Right lobe of liver (tissue), 6 donors: ENCODE measurements around the gene POC1A. TPM values are rescaled to one million over a fixed set of nuclear protein-coding genes. Genes with fewer than 3 reads are reported as not detected.

Experiments used
- ATAC-seq, 4 donors: fragments of 200-7000 bp; cut with Tn5 transposase; one replicate each; pipeline ENCODE4 v1.9.1; 2020; ENCODE audit warnings: mild to moderate bottlenecking in 4 of 4, moderate library complexity in 4 of 4
- DNase-seq, 3 donors: peaks; one replicate each; pipeline ENCODE4 v3.0.0-alpha.2; 2020
- H3K27ac ChIP-seq, 3 donors: fragments of 200-600 bp; one replicate each; pipeline ENCODE4 v1.8.0; 2022
- H3K27me3 ChIP-seq, 2 donors: fragments of 200-600 bp; one replicate each; pipeline ENCODE4 v1.8.0; 2022
- H3K36me3 ChIP-seq, 4 donors: fragments of 200-600 bp; sonication (generic) in 1 of 4; one replicate each; pipeline versions ENCODE4 v1.5.1 to v1.8.0; 2017 to 2022; ENCODE audit warnings: control low read depth in 1 of 4
- H3K4me1 ChIP-seq, 4 donors: fragments of 200-600 bp; sonication (generic) in 1 of 4; one replicate each; pipeline versions ENCODE4 v1.5.1 to v1.8.0; 2017 to 2022; ENCODE audit warnings: control low read depth in 1 of 4
- H3K4me3 ChIP-seq, 3 donors: fragments of 200-600 bp; one replicate each; pipeline ENCODE4 v1.8.0; 2022
- H3K9me3 ChIP-seq, 4 donors: fragments of 200-600 bp; sonication (generic) in 1 of 4; one replicate each; pipeline versions ENCODE4 v1.5.1 to v1.8.0; 2017 to 2022; ENCODE audit warnings: control low read depth in 1 of 4
- POLR2A ChIP-seq: fragments of 450-650 bp; IDR thresholded peaks from one replicate; pipeline ENCODE4 v1.6.1; 2017; ENCODE audit warnings: antibody characterized with exemption, mild to moderate bottlenecking
- WGBS: methylation state at CpG from one replicate; pipeline ENCODE4 v1.1.6; 2018; ENCODE audit warnings: low coverage, low lambda C conversion rate; ENCODE audit not compliant: insufficient coverage; ENCODE audit errors: missing lambda C conversion rate; 5-methylcytosine and 5-hydroxymethylcytosine counted together
- intact Hi-C, 2 donors: fragments of 100-400 bp; cut with DNase I; formaldehyde crosslinking; loops; one replicate each; pipeline versions ENCODE4 v1.11.2 to v1.14.1; 2022
- total RNA-seq, 6 experiments: library from RNA; depleted of rRNA in 2 of 6; stranded (reverse); fragments of >200 nt in 2 of 6; fragmentation: NEBNext Ultra II Directional in 3 of 6; extraction: Animal tissue kit (Norgen Biotek cat#: 25700) in 3 of 6; gene quantifications; one replicate each; pipeline versions ENCODE4 v1.1.0 to v1.2.4, GENCODE V29; 2016 to 2023
- TF ChIP-seq, protein P1 (sequence below), 4 donors: fragments of 200-600 bp in 3 of 4; fragments of 450-650 bp in 1 of 4; IDR thresholded peaks; one replicate each; pipeline versions ENCODE4 v1.5.1 to v1.8.0; 2016 to 2022; ENCODE audit warnings: antibody characterized with exemption in 4 of 4, mild to moderate bottlenecking in 2 of 4
- donor health status: DM: no; HTN: yes; CAD: no.
- donor health status: DM: no; HTN: no; CAD: no.
- donor health status: DM: no; HTN: no; CAD: no.
- donor health status: DM: no; HTN: yes; CAD: no.
- donor health status: DM: no; HTN: yes; CAD: no.

Gene POC1A
- total RNA-seq, 6 experiments from 2014 or later: 2.0 to 4.3 (median 3.2) TPM

DNA sequence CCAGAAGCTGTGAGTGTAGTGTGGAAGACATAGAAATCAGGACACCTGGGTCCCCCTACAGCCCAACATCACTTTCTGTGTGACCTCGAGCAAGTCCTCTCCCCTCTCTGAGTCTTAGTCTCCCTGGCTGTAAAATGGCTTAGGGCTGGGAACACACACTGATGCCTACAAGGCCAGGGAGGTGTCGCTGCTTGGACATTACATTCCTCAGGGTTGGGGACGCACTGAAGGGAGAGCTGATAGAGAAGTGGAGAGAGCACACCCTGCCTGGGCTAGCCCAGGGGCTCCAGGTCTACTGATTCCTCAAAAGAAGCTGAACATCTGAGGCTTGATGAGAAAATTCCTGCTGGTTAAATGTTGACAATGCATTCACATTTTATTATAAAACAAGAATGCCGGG, 37.4 kb upstream of the POC1A start:
- Histone ChIP-seq H3K27me3 (no peaks in the 10 kb centered on the region), H3K4me3 (no peak overlapping the region), H3K9me3 (no peaks in the 10 kb centered on the region), H3K36me3 (no peaks in the 10 kb centered on the region), H3K27ac (no peak overlapping the region), H3K4me1 (peaks cover 0 to 53% (median 11%) of the 10 kb centered on the region in 4 donors)
- 84% methylated on average over 3 of the region's 4 CpGs for WGBS
- no peak for DNase-seq
- TF ChIP-seq, protein P1, sequence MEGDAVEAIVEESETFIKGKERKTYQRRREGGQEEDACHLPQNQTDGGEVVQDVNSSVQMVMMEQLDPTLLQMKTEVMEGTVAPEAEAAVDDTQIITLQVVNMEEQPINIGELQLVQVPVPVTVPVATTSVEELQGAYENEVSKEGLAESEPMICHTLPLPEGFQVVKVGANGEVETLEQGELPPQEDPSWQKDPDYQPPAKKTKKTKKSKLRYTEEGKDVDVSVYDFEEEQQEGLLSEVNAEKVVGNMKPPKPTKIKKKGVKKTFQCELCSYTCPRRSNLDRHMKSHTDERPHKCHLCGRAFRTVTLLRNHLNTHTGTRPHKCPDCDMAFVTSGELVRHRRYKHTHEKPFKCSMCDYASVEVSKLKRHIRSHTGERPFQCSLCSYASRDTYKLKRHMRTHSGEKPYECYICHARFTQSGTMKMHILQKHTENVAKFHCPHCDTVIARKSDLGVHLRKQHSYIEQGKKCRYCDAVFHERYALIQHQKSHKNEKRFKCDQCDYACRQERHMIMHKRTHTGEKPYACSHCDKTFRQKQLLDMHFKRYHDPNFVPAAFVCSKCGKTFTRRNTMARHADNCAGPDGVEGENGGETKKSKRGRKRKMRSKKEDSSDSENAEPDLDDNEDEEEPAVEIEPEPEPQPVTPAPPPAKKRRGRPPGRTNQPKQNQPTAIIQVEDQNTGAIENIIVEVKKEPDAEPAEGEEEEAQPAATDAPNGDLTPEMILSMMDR (IDR thresholded peaks at IDR 0.05): no peak
- no peak for TF ChIP-seq POLR2A
- ATAC-seq: no peak
- intact Hi-C loops: no loop called here

DNA sequence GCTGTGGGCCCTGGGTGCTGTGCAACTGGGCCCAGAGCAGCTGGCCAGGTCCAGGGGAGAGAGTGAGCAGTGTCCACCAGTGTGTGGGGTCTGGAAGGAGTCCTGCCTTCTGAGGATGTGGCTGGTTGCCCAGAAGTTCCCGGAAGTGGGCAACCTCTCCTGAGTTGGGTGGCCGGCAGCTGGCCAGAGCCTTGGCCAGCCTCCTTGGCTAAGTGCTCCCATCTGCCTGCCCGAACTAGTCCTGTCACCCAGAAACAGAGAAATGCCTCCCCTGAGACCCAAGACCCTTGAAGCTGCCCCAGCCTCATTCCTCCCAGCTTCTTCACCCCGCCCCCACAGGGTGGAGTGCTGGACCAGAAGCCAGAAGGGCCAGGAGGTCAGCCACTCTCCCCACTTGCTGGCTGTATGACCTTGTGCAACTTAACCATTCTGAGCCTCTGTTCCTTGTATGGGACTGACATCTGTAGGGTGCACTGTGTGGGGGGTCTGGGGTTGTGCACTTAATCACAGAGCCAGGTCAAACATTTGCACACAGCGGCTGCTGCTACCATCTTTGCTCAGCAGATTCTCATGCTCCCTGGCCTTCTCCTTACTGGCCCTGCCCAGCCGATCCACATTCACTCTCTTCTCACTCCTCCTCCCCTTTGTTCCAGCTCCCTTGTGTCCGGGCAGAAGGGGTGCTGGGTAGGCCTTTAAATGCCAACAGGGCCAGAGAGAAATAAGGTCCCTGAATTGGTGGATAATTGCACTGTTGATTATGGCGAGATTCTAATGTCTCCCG, 36.3 kb upstream of the POC1A start:
- Histone ChIP-seq H3K27ac (peak overlapping the region in 1 of 3 donors; percentile 100), H3K36me3 (no peaks in the 10 kb centered on the region), H3K4me3 (no peak overlapping the region), H3K27me3 (no peaks in the 10 kb centered on the region), H3K4me1 (peaks cover 0 to 52% (median 11%) of the 10 kb centered on the region in 4 donors), H3K9me3 (no peaks in the 10 kb centered on the region)
- TF ChIP-seq, protein P1 (IDR thresholded peaks at IDR 0.05): no peak
- no peak for TF ChIP-seq POLR2A
- peak in 2 of 3 donors; percentile 19 to 54 for DNase-seq
- intact Hi-C loops: no loop called here
- 77% methylated on average over 3 of the region's 9 CpGs for WGBS
- ATAC-seq: no peak

DNA sequence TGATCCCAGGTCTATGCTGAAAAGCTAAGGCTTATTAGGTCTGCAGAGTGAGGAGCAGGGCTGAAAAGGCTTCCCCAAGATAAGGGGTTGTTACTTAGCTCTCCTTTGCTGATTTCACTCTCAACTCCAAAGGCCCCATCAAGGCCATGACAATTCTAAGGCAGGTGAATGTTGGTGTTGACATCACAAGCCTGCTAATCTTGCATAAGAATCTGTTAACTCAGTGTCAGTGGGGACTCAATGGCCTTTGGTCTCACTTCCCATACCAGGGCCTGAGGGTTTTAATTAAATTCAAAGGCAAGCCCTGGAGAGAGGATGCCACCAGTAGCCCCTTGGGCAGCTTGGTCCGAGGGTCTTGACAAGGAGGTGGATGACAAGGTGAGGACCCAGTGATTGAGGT, 34.3 kb upstream of the POC1A start:
- no peaks in the 10 kb centered on the region for H3K36me3 ChIP-seq
- DNase-seq (peak in 1 of 3 donors; percentile 7), ATAC-seq (peak; percentile 20 to 45 (median 30))
- 83% methylated on average over 1 of the region's 1 CpG for WGBS
- no peaks in the 10 kb centered on the region for H3K27me3 ChIP-seq
- peak overlapping the region; percentile 33 to 100 (median 56) for H3K27ac ChIP-seq
- peaks cover 0 to 60% (median 11%) of the 10 kb centered on the region in 4 donors for H3K4me1 ChIP-seq
- no peak for TF ChIP-seq POLR2A
- TF ChIP-seq, protein P1 (IDR thresholded peaks at IDR 0.05): no peak
- H3K9me3 ChIP-seq: no peaks in the 10 kb centered on the region
- H3K4me3 ChIP-seq: no peak overlapping the region
- intact Hi-C loops: no loop called here

DNA sequence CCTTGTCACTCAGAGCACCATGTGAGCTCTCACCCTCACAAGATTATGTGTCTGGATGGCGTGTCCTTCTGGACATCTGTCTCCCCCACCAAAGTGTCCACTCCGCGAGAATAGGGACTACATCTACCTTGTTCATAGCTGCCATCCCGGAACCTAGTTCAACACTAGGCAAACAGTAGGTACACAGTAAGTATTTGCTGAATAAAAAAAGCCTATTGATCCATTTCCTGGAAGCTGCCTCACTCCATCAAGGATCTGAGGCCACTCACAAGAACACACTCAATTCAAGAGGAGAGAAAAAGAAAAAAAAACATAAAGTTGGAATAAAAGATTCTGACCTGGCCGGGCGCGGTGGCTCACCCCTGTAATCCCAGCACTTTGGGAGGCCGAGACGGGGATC, 32.5 kb upstream of the POC1A start:
- Histone ChIP-seq H3K36me3 (no peaks in the 10 kb centered on the region), H3K27ac (peak overlapping the region in 2 of 3 donors; percentile 15 to 100), H3K9me3 (no peaks in the 10 kb centered on the region), H3K4me1 (peaks cover 0 to 71% (median 20%) of the 10 kb centered on the region in 4 donors), H3K4me3 (peak overlapping the region in 1 of 3 donors; percentile 31), H3K27me3 (no peaks in the 10 kb centered on the region)
- intact Hi-C loops: no loop called here
- DNase-seq: no peak
- TF ChIP-seq POLR2A: no peak
- TF ChIP-seq, protein P1 (IDR thresholded peaks at IDR 0.05): no peak
- ATAC-seq: peak in 1 of 4 donors; percentile 30
- 73% methylated on average over 9 of the region's 9 CpGs for WGBS
